ENCODE results near the gene CCT5.

DNA sequence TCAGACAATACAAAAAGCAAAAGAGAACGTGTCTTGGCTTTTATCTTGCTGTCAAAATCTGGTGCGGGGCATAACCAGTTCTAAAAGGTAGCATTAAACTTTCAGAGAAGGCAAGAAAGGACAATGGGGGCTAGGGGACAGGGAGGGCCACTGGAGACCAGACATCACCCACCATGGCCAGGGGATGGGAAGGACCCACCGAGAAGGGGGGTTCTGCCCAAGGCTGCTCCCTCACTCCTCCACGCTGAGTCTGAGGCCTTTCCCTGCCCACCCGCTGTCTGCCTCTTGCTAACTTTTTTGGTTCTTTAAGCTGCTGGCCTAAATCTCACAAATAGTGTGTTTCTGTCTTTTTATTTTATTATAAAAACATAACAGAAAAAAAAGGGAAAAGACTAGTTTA, 34.0 kb upstream of the CCT5 start:
- TF ChIP-seq CTCF (IDR thresholded peaks at IDR 0.05) (no peak), ZFX (IDR thresholded peaks at IDR 0.05; ENCODE audit: borderline replicate concordance) (no peak)
